ENCODE results near the gene RASL11A. TPM values are rescaled to one million over a fixed set of nuclear protein-coding genes. Genes with fewer than 3 reads are reported as not detected.
"Not testable (repeated sequence)": the region's sequence is repeated elsewhere in the genome, so short reads cannot be mapped to it uniquely, and the experiment has no call there.

The RASL11A gene
- total RNA-seq, 1 donor from 2014 or later = 24.7 TPM

DNA sequence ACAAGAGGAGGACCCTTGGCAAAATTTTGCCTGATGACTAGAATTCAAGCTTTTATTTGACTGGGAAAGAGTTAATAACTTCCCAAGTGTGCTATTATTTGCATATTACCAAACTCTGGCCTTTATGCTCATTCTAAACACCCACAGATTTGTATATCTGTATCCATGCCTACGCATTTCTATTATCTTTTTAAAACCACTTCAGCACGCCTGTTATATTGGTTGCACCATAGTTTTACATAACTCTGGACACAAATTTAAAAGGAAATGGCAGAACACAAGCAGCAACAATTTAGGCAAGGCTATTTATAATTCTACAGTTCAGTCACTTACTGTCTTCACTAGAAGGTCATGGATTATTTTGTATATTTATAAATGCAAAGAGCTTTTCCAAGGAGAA is 3.7 kb upstream of the RASL11A start:
- no peak for DNase-seq (ENCODE audit: low spot score)

DNA sequence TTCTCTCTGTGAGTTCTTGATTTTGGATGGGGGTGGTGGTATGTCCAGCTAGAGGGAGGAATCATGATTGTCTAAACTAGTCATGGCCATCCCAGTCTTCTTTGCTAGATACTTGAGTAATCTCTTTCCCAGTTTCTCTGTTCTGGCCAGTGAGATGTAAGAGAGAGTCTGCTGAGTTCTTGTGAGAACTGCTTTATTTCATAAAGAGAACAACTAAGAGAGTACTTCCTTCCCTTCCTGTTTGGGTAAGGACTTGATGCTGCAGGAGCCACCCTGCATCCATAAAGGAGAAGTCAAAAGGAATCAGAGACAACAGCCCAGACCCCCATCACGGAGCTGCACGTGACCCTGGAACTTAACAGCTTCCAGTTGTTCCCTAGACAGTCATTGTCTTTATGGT is 3.0 kb upstream of the RASL11A start:
- DNase-seq (ENCODE audit: low spot score) = no peak

GRCh38 chr13:27269114-27269665 is 1.4 kb upstream of the RASL11A start:
- no peak for DNase-seq (ENCODE audit: low spot score)

DNA sequence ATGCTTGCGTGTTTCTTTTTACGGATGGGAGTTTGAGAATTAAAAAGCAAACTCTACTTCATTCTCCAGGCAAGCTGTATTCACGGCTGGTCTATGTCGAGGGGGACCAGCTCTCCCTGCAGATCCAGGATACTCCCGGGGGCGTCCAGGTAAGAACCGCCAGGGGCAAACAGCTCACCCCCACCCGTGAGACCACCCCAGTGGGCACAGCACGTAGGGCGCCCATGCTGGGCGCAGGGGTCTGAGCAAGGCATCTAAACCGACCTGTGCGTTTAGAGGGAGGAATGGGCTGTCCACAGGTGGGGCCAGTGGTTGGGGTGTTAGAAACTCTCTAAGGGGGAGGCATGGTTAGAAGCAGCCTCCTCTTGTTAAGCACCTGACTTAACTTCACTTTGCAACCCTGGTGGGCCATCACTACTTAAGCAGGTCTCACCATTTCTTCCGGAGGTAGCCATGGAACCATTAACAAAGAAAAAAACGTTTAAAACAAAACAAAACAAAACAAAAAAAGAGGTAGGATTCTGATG is 1.0 kb downstream of the RASL11A start:
- DNase-seq (ENCODE audit: low spot score) = no peak

- DNase-seq (ENCODE audit: low spot score) = no peak
These were observed 3.2 kb downstream of the RASL11A start for GRCh38 chr13:27273658-27274425.

DNA sequence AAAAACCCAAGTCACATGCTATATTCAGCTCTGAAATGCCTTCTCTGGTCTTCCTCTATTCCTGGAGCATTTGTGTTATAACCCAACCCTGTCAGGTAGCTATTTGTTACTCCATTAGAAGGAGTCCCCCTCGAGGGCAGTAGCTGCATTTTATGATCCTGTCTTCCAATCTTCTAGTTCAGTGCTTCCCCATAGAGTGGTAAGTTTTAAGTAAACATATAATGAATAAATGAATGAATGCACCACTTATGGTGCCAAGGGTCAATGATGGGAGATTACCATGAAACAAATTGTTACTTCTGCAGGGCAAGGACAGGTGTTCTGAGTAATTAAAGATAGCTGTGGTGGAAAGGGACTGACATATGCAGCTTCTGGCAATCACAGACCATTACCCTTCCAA is 4.0 kb downstream of the RASL11A start:
- no peak for DNase-seq (ENCODE audit: low spot score)

DNA sequence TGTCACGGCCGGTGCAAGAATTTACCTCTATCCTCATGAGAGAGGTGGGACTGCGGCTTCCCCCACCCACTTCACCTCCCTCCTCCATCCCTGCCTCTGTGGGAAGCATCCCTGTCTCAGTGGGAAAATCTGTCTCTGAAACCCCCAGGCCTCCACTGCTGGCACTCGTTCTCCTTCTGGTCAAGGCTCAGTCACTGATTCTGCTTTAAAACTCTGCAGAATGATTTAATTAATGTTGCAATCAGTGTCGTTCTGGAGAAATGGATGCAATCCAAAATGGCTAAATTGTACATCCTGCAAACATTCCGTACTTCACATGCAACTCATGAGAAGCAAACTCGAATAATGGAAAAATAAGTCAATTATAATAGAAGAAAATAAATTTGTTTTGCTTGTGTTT is 5.6 kb downstream of the RASL11A start:
- DNase-seq (ENCODE audit: low spot score) = no peak

DNA sequence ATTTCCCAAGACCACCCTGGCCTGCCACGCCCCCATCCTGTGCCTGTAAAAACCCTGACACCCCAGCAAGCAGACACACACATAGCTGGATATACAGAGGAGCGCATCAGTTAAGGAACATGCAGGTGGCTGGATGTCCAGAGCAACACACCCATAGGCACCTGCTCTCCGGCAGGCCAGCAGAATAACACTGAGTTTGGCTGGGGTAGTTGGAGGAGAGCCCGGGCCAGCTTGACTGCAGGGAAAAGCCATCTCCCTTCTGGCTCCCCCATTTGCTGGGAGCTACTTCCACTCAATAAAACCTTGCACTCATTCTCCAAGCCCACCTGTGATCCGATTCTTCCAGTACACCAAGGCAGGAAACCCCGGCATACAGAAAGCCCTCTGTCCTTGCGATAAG is 8.9 kb downstream of the RASL11A start:
- no peak for DNase-seq (ENCODE audit: low spot score)

DNA sequence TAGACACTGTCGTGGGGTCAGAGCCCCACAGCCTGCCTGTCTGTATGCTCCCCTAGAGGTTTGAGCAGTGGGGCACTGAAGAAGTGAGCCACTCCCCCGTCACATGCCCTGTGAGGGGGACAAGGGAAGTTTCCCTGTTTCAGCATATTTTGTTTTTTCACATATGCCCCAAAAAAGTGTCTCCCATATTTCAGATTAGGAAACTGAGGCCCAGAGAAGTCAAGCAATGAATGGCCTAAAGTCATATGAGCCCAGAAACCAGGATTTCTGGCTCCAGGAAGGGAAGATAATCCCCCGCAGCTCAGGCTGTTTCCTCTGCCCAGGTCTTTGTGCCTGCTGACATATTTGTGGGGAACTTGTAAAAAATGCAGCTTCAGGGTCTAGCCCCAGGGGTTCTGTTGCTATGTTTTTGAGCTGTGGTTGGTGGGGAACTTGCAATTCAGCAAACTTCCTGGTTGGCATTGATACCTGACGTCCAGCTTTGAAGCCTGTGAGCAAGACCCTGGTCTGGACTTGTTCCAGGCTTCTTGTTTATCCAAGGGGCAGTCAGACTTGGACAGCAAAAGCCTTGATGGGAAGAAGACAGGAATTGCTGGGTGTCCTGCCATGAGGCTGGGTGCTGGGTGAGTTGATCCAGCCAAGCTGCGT is 9.5 kb downstream of the RASL11A start:
- no peak for DNase-seq (ENCODE audit: low spot score)

DNA sequence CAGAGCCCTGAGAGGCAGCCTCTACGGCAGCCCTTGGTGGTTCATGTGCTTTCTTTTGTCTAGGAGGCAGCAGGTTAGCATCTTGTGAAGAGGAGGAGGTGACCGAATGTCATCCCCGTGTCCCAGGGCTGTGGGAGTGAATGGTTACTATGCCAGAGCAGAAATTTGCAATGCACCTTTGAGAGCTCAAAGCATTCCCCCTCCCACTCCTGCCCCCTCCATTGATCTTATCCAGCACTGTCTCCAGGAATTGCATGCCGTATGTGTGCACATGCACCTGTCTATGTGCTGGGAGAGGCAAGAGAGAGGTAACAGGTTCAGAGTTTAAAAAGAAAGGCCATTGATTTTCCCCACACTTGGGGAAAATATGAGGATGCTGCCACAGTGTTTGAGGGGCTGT is 10.2 kb downstream of the RASL11A start:
- no peak for DNase-seq (ENCODE audit: low spot score)

DNA sequence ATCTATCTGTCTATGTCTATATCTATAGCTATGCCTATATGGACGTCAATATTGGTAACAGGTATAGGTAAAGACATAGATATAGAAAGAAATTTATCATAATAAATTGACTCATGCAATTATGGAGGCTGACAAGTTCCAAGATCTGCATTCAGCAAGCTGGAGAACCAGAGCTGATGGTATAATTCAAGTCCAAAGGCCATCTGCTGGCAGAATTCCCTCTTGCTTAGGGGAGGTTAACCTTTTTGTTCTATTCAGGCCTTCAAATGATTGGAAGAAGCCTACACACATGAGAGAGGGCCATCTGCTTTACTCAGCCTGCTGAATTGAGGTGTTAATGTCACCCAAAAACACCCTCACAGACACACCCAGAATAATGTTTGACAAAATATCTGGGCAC is 10.8 kb downstream of the RASL11A start:
- no peak for DNase-seq (ENCODE audit: low spot score)

DNA sequence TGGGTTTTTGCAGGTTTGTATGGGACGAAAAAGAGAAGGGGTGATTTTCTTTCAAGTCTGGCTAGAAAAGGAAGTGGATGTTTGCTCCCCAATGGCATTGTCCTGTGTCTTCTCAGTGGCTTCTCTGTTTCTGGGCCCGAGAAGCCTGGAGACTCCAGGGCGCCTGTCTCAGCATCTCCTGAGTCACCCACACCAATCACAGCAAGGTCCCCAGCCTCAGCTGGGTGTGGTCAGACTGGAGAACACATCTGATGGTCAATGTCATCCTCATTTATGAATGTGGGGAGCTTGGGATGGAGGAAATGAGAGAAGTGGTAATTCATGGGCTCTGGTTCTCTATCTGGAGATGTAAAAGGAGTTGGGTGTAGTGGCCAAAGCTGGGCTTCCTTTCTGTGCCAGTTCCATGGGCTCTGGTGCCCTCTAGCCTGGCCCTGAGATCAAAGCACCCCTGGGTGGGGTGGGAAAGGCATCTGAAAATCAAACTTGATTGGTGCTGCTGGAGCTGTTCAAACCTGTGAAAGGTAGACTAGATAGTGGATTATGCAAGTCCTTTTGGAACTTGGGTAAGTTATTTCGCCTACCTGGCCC is 13.4 kb downstream of the RASL11A start:
- DNase-seq (ENCODE audit: low spot score) = no peak

DNA sequence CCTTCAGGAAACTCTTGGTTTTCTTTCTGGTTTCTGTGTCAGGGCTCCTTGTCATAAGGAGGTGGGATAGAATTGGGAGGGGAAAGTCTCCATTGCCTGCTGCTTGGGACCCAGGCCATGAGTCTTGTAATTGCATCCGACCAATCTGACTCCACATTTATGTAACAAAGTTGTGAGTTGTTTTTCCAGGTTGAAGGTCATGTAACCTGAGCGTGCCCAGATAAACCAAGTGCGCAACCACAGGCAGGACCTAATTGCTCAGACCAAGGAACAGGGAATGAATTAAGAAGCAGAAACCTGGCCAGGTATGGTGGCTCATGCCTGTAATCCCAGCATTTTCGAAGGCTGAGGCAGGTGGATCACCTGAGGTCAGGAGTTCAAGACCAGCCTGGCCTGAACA is 17.8 kb downstream of the RASL11A start:
- no peak for DNase-seq (ENCODE audit: low spot score)

GRCh38 chr13:27289011-27289665 is 18.5 kb downstream of the RASL11A start:
- DNase-seq (ENCODE audit: low spot score) = no peak

- DNase-seq (ENCODE audit: low spot score) = no peak
These were observed 20.1 kb downstream of the RASL11A start for GRCh38 chr13:27290715-27291114.

DNA sequence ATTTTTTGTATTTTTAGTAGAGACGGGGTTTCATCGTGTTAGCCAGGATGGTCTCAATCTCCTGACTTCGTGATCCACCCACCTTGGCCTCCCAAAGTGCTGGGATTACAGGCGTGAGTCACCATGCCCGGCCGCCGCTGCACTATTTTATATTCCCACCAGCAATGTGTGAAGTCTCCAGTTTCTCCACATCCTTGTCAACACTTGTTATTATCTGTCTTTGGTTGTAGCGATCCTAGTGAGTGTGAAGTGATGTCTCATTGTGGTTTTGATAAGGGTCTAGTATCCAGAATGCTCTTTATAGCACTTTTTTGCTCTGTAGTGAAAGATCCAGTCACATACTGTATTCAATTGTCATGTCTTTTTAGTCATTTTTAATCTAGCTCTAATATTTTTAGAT is 21.3 kb downstream of the RASL11A start:
- DNase-seq (ENCODE audit: low spot score) = not testable (repeated sequence)

DNA sequence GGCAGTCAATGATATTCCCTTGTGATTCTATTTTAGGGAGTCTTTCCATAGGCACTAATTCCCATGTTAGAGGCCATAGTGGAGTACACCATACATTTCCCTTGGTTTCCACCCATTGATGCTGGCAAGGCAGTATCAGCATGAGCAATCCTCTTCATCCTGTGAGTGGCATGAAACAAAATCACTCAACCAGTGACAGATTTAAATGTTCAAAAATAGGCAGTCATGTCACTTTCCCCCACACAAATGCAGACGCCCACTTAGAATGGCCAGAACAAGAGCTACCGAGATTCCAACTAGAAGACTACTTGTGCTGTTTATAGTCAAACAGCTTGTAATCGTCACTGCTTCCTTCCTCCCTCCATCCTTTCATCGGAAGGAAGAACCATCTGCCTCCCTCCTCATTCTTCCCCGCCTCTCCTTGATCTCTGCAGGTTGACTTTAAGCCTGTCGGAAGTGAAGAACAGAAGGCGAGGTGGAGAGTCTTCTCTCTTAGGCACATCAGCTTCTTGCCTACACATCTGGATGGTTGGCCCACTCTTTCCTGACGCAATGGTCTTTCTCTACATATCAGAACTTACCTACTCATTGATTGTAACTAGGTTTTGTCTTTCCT is 22.6 kb downstream of the RASL11A start:
- DNase-seq (ENCODE audit: low spot score) = no peak

GRCh38 chr13:27293873-27294515 is 23.4 kb downstream of the RASL11A start:
- DNase-seq (ENCODE audit: low spot score) = no peak

DNA sequence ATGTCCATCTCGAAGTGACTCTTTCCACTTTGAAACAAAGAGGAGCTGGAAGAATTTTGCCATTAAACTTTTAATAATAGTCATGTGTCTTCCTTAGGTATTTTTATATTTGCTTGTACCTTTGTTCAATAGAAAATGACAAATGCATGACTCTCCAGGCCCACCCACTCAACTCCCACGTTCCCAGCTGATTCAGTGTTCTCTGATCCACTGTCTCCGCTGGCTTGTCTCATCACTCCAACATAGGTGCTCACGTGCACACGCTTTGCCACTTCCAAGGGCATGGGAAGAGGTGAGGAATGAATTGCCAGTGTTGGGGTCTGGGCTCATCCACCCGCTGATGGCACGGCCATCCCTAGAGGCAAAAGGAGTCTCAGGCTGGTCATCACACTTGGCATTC is 24.5 kb downstream of the RASL11A start:
- DNase-seq (ENCODE audit: low spot score) = no peak

- no peak for DNase-seq (ENCODE audit: low spot score)
These were observed 25.0 kb downstream of the RASL11A start for GRCh38 chr13:27295660-27296059.

- DNase-seq (ENCODE audit: low spot score) = no peak
These were observed 25.9 kb downstream of the RASL11A start for GRCh38 chr13:27296496-27296895.

Data from mesenteric fat pad (tissue), 1 donor.